Panc1 (cell line): Measurements from ENCODE around the gene TXNDC16. TPM values are rescaled to one million over a fixed set of nuclear protein-coding genes. Genes with fewer than 3 reads are reported as not detected.

Experiments used
- ATAC-seq: fragments of 200-7000 bp; cut with Tn5 transposase; 2 replicates; pipeline ENCODE4 v1.9.1; 2020; ENCODE audit warnings: mild to moderate bottlenecking, moderate library complexity
- BruUV-seq: library from RNA; stranded (reverse); fragments of 400-500 nt; replicated peaks from 2 replicates; lab custom pipeline; 2021; lab: Mats Ljungman, UMichigan
- CTCF ChIA-PET: fragments of 300-600 bp; sonication (Branson Sonifier 250); formaldehyde crosslinking; loops from one replicate; lab custom pipeline; 2022; ENCODE audit warnings: antibody characterized with exemption; lab: Charles Lee
- POLR2A ChIA-PET: fragments of 300-600 bp; sonication (Branson Sonifier 250); formaldehyde crosslinking; loops from one replicate; lab custom pipeline; 2022; ENCODE audit warnings: antibody characterized with exemption; lab: Charles Lee
- DNase-seq: peaks from one replicate; pipeline ENCODE4 v3.0.0-alpha.2; 2010; ENCODE audit warnings: low read depth, low spot score
- H3K27ac ChIP-seq: 2 replicates; pipeline ENCODE4 v1.5.1; 2011; ENCODE audit warnings: mild to moderate bottlenecking, low read length, inconsistent platforms
- H3K27me3 ChIP-seq: fragments of 200-500 bp; sonication (Bioruptor generic); 2 replicates; pipeline ENCODE4 v1.6.0; 2014; ENCODE audit warnings: low read length, inconsistent platforms; ENCODE audit not compliant: control insufficient read depth, insufficient read depth
- H3K36me3 ChIP-seq: fragments of 200-500 bp; sonication (Bioruptor generic); 2 replicates; pipeline ENCODE4 v1.5.1; 2014; ENCODE audit warnings: inconsistent platforms, mild to moderate bottlenecking, low read length, moderate library complexity; ENCODE audit not compliant: control insufficient read depth, insufficient read depth
- H3K4me1 ChIP-seq: 2 replicates; pipeline ENCODE4 v1.5.1; 2011; ENCODE audit warnings: inconsistent platforms, mild to moderate bottlenecking, low read length, moderate library complexity; ENCODE audit not compliant: control insufficient read depth, insufficient read depth
- H3K4me3 ChIP-seq, 2 experiments: 2 replicates each; pipeline ENCODE4 v1.5.1; 2011 to 2012; ENCODE audit warnings: low read depth in 2 of 2, low read length in 2 of 2, mild to moderate bottlenecking in 2 of 2, inconsistent platforms in 1 of 2, moderate library complexity in 1 of 2
- H3K9me3 ChIP-seq: fragments of 200-500 bp; sonication (Bioruptor generic); 2 replicates; pipeline ENCODE4 v1.5.1; 2014; ENCODE audit warnings: low read depth, mild to moderate bottlenecking, inconsistent platforms, low read length, moderate library complexity; ENCODE audit not compliant: control insufficient read depth, insufficient read depth
- POLR2AphosphoS5 ChIP-seq: IDR thresholded peaks from 2 replicates; pipeline ENCODE4 v1.6.1; 2012; ENCODE audit warnings: mild to moderate bottlenecking, low read depth, low read length, moderate library complexity
- SIN3A ChIP-seq: IDR thresholded peaks from 2 replicates; pipeline ENCODE4 v1.6.1; 2012; ENCODE audit warnings: low read depth, mild to moderate bottlenecking, low read length, moderate library complexity, borderline replicate concordance; ENCODE audit not compliant: insufficient read depth
- TCF7L2 ChIP-seq: IDR thresholded peaks from 2 replicates; pipeline ENCODE4 v1.6.1; 2011; ENCODE audit warnings: mild to moderate bottlenecking, low read depth, low read length, inconsistent platforms
- in situ Hi-C: cut with HindIII; loops from 2 replicates; pipeline ENCODE4 v1.10.0; 2016; ENCODE audit warnings: low sequenced_read_pairs, low pct_unique_long_range_greater_than_20kb
- intact Hi-C: fragments of 100-400 bp; cut with micrococcal nuclease; formaldehyde crosslinking; loops from one replicate; pipeline ENCODE4 v1.10.0; 2022; ENCODE audit not compliant: unreplicated experiment
- total RNA-seq: library from RNA; stranded (reverse); gene quantifications from one replicate; pipeline ENCODE4 v1.2.1, GENCODE V29; 2021; ENCODE audit not compliant: unreplicated experiment
- TF ChIP-seq, protein P1 (sequence below): fragments of 450-650 bp; IDR thresholded peaks from 2 replicates; pipeline ENCODE4 v1.5.1; 2017; ENCODE audit warnings: mild to moderate bottlenecking
- TF ChIP-seq, protein P2 (sequence below), 2 experiments: IDR thresholded peaks; 2 replicates each; pipeline ENCODE4 v1.6.1; 2011 to 2012; ENCODE audit warnings: low read depth in 2 of 2, control low read depth in 1 of 2, low read length in 1 of 2, mild to moderate bottlenecking in 1 of 2, moderate library complexity in 1 of 2; ENCODE audit not compliant: insufficient read depth in 1 of 2

Gene TXNDC16
- total RNA-seq, 1 experiment from 2014 or later, result 4.9 TPM

- CTCF ChIA-PET, result interaction anchor here (0.6 kb wide), 1 partner anchor 8 kb away, joined by 4 read pairs; no protein-coding TSS in a partner anchor
- ATAC-seq (no peak), DNase-seq (no peak)
- H3K4me1 ChIP-seq, result no peaks in the 10 kb centered on the region
- peaks cover 8% of the 10 kb centered on the region; the same call in 1 of the 2 replicates for H3K9me3 ChIP-seq
- in situ Hi-C loops, result no loop called here
- POLR2A ChIA-PET, result no interaction called here
- TF ChIP-seq TCF7L2 (no peak), SIN3A (no peak), POLR2AphosphoS5 (no peak)
- TF ChIP-seq, protein P1, sequence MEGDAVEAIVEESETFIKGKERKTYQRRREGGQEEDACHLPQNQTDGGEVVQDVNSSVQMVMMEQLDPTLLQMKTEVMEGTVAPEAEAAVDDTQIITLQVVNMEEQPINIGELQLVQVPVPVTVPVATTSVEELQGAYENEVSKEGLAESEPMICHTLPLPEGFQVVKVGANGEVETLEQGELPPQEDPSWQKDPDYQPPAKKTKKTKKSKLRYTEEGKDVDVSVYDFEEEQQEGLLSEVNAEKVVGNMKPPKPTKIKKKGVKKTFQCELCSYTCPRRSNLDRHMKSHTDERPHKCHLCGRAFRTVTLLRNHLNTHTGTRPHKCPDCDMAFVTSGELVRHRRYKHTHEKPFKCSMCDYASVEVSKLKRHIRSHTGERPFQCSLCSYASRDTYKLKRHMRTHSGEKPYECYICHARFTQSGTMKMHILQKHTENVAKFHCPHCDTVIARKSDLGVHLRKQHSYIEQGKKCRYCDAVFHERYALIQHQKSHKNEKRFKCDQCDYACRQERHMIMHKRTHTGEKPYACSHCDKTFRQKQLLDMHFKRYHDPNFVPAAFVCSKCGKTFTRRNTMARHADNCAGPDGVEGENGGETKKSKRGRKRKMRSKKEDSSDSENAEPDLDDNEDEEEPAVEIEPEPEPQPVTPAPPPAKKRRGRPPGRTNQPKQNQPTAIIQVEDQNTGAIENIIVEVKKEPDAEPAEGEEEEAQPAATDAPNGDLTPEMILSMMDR, result no peak
- TF ChIP-seq, protein P2, sequence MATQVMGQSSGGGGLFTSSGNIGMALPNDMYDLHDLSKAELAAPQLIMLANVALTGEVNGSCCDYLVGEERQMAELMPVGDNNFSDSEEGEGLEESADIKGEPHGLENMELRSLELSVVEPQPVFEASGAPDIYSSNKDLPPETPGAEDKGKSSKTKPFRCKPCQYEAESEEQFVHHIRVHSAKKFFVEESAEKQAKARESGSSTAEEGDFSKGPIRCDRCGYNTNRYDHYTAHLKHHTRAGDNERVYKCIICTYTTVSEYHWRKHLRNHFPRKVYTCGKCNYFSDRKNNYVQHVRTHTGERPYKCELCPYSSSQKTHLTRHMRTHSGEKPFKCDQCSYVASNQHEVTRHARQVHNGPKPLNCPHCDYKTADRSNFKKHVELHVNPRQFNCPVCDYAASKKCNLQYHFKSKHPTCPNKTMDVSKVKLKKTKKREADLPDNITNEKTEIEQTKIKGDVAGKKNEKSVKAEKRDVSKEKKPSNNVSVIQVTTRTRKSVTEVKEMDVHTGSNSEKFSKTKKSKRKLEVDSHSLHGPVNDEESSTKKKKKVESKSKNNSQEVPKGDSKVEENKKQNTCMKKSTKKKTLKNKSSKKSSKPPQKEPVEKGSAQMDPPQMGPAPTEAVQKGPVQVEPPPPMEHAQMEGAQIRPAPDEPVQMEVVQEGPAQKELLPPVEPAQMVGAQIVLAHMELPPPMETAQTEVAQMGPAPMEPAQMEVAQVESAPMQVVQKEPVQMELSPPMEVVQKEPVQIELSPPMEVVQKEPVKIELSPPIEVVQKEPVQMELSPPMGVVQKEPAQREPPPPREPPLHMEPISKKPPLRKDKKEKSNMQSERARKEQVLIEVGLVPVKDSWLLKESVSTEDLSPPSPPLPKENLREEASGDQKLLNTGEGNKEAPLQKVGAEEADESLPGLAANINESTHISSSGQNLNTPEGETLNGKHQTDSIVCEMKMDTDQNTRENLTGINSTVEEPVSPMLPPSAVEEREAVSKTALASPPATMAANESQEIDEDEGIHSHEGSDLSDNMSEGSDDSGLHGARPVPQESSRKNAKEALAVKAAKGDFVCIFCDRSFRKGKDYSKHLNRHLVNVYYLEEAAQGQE (IDR thresholded peaks at IDR 0.05; ENCODE audit: insufficient read depth in 1 of 2, low read depth in 2 of 2, low read length in 1 of 2), result no peak
- no peak overlapping the region for H3K27ac ChIP-seq
- H3K27me3 ChIP-seq, result no peaks in the 10 kb centered on the region
- no TSS peak for BruUV-seq
- intact Hi-C loops, result no loop called here
- no peak overlapping the region for H3K4me3 ChIP-seq
- H3K36me3 ChIP-seq, result no peaks in the 10 kb centered on the region; the same call in 1 of the 2 replicates
Measured at GRCh38 chr14:52458721-52459085, 93.6 kb downstream of the TXNDC16 start.

DNA sequence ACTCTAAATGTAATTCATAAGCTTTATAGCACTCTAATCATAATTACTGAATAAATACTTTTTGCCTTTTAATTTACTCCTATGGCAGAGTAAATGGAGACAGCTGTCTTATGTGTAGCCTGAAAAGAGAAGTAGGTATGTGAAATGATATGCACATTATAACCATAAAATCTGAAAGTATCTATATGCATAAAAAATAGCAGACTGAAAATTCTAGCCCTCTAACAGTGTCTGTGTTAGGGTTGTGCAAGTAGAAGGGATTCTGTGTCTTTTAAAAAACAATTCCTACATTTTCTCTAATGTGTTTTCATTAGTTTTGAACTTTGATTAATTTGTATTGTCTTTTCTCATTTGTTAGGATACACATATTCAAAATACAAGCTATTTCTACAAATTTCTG lies 94.9 kb downstream of the TXNDC16 start:
- Histone ChIP-seq H3K27me3 (no peaks in the 10 kb centered on the region), H3K27ac (no peak overlapping the region), H3K4me1 (no peaks in the 10 kb centered on the region), H3K36me3 (no peaks in the 10 kb centered on the region; the same call in 1 of the 2 replicates), H3K9me3 (peaks cover 8% of the 10 kb centered on the region; the same call in 1 of the 2 replicates), H3K4me3 (no peak overlapping the region)
- ChIA-PET POLR2A (no interaction called here), CTCF (no interaction called here)
- no peak for TF ChIP-seq TCF7L2
- DNase-seq (no peak), ATAC-seq (no peak)
- in situ Hi-C loops (no loop called here), intact Hi-C loops (no loop called here)
- BruUV-seq, result no TSS peak

- no peaks in the 10 kb centered on the region for H3K27me3 ChIP-seq
- no peaks in the 10 kb centered on the region; the same call in 1 of the 2 replicates for H3K36me3 ChIP-seq
- DNase-seq (no peak), ATAC-seq (no peak)
- no peak for TF ChIP-seq TCF7L2
- TF ChIP-seq POLR2AphosphoS5, result no peak
- TF ChIP-seq, protein P2 (IDR thresholded peaks at IDR 0.05; ENCODE audit: insufficient read depth in 1 of 2, low read depth in 2 of 2, low read length in 1 of 2), result no peak
- no peak for TF ChIP-seq SIN3A
- TF ChIP-seq, protein P1, result no peak
- in situ Hi-C loops (no loop called here), intact Hi-C loops (no loop called here)
- CTCF ChIA-PET, result no interaction called here
- H3K4me1 ChIP-seq, result no peaks in the 10 kb centered on the region
- POLR2A ChIA-PET, result no interaction called here
- H3K4me3 ChIP-seq, result no peak overlapping the region
- BruUV-seq, result no TSS peak
- no peaks in the 10 kb centered on the region for H3K9me3 ChIP-seq
- H3K27ac ChIP-seq, result no peak overlapping the region
Measured at GRCh38 chr14:52455291-52456088, 96.8 kb downstream of the TXNDC16 start.
